GM23248 (cell line): ENCODE measurements around the gene TCEAL9. TPM values are rescaled to one million over a fixed set of nuclear protein-coding genes. Genes with fewer than 3 reads are reported as not detected.
A peak's percentile ranks its signal among the peaks of the same experiment; 100 is the strongest.

Source experiments
- DNase-seq: peaks from one replicate; pipeline ENCODE4 v3.0.0-alpha.2; 2015
- H2AFZ ChIP-seq: fragments of 200-600 bp; sonication (generic); 2 replicates; pipeline ENCODE4 v1.6.1; 2016; ENCODE audit warnings: antibody characterized with exemption
- H3F3A ChIP-seq: fragments of 200-600 bp; sonication (generic); 2 replicates; pipeline ENCODE4 v1.6.1; 2016; ENCODE audit warnings: mild to moderate bottlenecking, antibody characterized with exemption, mixed run types; ENCODE audit not compliant: insufficient read depth
- H3K27ac ChIP-seq: fragments of 200-600 bp; sonication (generic); 2 replicates; pipeline ENCODE4 v1.5.1; 2016; ENCODE audit warnings: mild to moderate bottlenecking
- H3K27me3 ChIP-seq: fragments of 200-600 bp; sonication (generic); replicated peaks from 2 replicates; pipeline ENCODE4 v1.6.1; 2016; ENCODE audit warnings: mild to moderate bottlenecking; ENCODE audit not compliant: insufficient read depth
- H3K36me3 ChIP-seq: fragments of 200-600 bp; sonication (generic); 2 replicates; pipeline ENCODE4 v1.6.1; 2016; ENCODE audit warnings: low read depth, mild to moderate bottlenecking
- H3K4me1 ChIP-seq: fragments of 200-600 bp; sonication (generic); 2 replicates; pipeline ENCODE4 v1.6.1; 2016; ENCODE audit warnings: mild to moderate bottlenecking; ENCODE audit not compliant: insufficient read depth
- H3K4me2 ChIP-seq: fragments of 200-600 bp; sonication (generic); one replicate; pipeline ENCODE4 v1.6.1; 2016; ENCODE audit warnings: mild to moderate bottlenecking; ENCODE audit not compliant: unreplicated experiment
- H3K4me3 ChIP-seq: fragments of 200-600 bp; sonication (generic); 2 replicates; pipeline ENCODE4 v1.5.1; 2016; ENCODE audit warnings: mild to moderate bottlenecking
- H3K79me2 ChIP-seq: fragments of 200-600 bp; sonication (generic); 2 replicates; pipeline ENCODE4 v1.6.1; 2016; ENCODE audit warnings: mild to moderate bottlenecking; ENCODE audit not compliant: insufficient read depth
- H3K9ac ChIP-seq: fragments of 200-600 bp; sonication (generic); 2 replicates; pipeline ENCODE4 v1.6.1; 2016; ENCODE audit warnings: mild to moderate bottlenecking
- H3K9me2 ChIP-seq: fragments of 200-600 bp; sonication (generic); 2 replicates; pipeline ENCODE4 v1.6.1; 2016; ENCODE audit warnings: mixed run types, mild to moderate bottlenecking, moderate library complexity; ENCODE audit not compliant: insufficient read depth
- H3K9me3 ChIP-seq: fragments of 200-600 bp; sonication (generic); one replicate; pipeline ENCODE4 v1.6.1; 2017; ENCODE audit warnings: low read depth
- H4K20me1 ChIP-seq: fragments of 200-600 bp; sonication (generic); 2 replicates; pipeline ENCODE4 v1.6.0; 2016; ENCODE audit not compliant: insufficient read depth
- EZH2 ChIP-seq: fragments of 200-600 bp; sonication (generic); IDR thresholded peaks from 2 replicates; pipeline ENCODE4 v1.6.1; 2018; ENCODE audit warnings: antibody characterized with exemption, mild to moderate bottlenecking; ENCODE audit not compliant: insufficient read depth, poor library complexity, severe bottlenecking
- EZH2phosphoT487 ChIP-seq: fragments of 200-600 bp; sonication (generic); IDR thresholded peaks from 2 replicates; pipeline ENCODE4 v1.6.1; 2018; ENCODE audit warnings: antibody characterized with exemption, moderate library complexity, mild to moderate bottlenecking, low read depth; ENCODE audit not compliant: insufficient read depth
- WGBS, 2 experiments: methylation state at CpG; one replicate each; pipeline ENCODE4 v1.1.6; 2015 to 2017; ENCODE audit warnings: low lambda C conversion rate in 2 of 2, low coverage in 1 of 2; ENCODE audit errors: missing lambda C conversion rate in 2 of 2; 5-methylcytosine and 5-hydroxymethylcytosine counted together
- in situ Hi-C: fragments of 300-500 bp; cut with MboI; formaldehyde crosslinking; loops from 2 replicates; pipeline ENCODE4 v1.15.0; 2020
- polyA plus RNA-seq: library from polyadenylated mRNA; unstranded; fragments of >200 nt; fragmentation: Nextera tagmentation; extraction: Ambion mirVana; gene quantifications from 2 replicates; pipeline ENCODE4 v1.2.1, GENCODE V29; 2016
- total RNA-seq: library from RNA; depleted of rRNA; stranded (reverse); fragments of >200 nt; shearing (Covaris generic); gene quantifications from 2 replicates; pipeline ENCODE4 v1.2.3, GENCODE V29; 2014

The TCEAL9 gene
- total and polyA plus RNA-seq, 2 experiments from 2014 or later = 86.4 to 188 TPM

- Histone ChIP-seq H4K20me1 (no peaks in the 10 kb centered on the region), H3K9me3 (no peaks in the 10 kb centered on the region), H3K4me1 (no peaks in the 10 kb centered on the region), H3F3A (no peaks in the 10 kb centered on the region), H3K9ac (no peak overlapping the region), H3K9me2 (no peaks in the 10 kb centered on the region), H3K4me3 (no peak overlapping the region), H3K79me2 (no peaks in the 10 kb centered on the region), H3K4me2 (no peak overlapping the region), H2AFZ (no peak overlapping the region), H3K27me3 (no peaks in the 10 kb centered on the region), H3K36me3 (no peaks in the 10 kb centered on the region), H3K27ac (no peak overlapping the region)
- DNase-seq = no peak
- 90 to 100% methylated on average over 2 of the region's 2 CpGs for WGBS, 2 experiments
- TF ChIP-seq EZH2 = no peak
- TF ChIP-seq EZH2phosphoT487 = no peak
- in situ Hi-C loops = no loop called here
Measured at GRCh38 chrX:103386332-103386731, 30.0 kb downstream of the TCEAL9 start.

- Histone ChIP-seq H3K4me3 (no peak overlapping the region), H3K79me2 (no peaks in the 10 kb centered on the region), H3K27me3 (no peaks in the 10 kb centered on the region), H3K9me2 (no peaks in the 10 kb centered on the region), H2AFZ (no peak overlapping the region), H4K20me1 (no peaks in the 10 kb centered on the region), H3F3A (peaks cover 16% of the 10 kb centered on the region; the same call in 1 of the 2 replicates), H3K9ac (no peak overlapping the region), H3K27ac (no peak overlapping the region), H3K36me3 (no peaks in the 10 kb centered on the region), H3K9me3 (no peaks in the 10 kb centered on the region), H3K4me1 (peaks cover 20% of the 10 kb centered on the region), H3K4me2 (no peak overlapping the region)
- in situ Hi-C loops = no loop called here
- no peak for DNase-seq
- WGBS, 2 experiments = 95 to 97% methylated on average over 3 of the region's 3 CpGs
- TF ChIP-seq EZH2 (no peak), EZH2phosphoT487 (no peak)
Measured at GRCh38 chrX:103393487-103393886, 37.2 kb downstream of the TCEAL9 start.

DNA sequence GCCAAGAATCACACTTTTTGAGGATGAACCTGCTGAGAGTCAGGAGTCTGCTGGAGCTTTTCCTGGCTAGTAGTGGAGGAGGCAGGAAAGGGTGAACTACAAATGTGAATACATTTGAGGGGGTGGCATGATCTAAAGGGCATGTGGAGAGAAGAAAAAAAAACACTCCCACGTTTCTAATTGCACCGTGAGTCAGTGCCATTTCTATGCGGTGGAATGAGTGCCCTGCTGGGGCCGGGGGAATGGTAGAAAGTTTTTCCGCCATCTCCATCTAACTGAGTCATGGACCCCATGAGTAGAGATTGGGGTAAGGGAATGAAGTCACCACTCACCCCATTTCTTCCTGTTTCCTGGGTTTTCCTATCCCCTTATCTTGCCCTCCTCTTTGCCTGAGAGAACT is 39.9 kb downstream of the TCEAL9 start:
- Histone ChIP-seq H3K4me2 (no peak overlapping the region), H3K9me3 (no peaks in the 10 kb centered on the region), H3K27ac (peak overlapping the region; percentile 90), H3F3A (peaks cover 16% of the 10 kb centered on the region; the same call in 1 of the 2 replicates), H2AFZ (peak overlapping the region; percentile 81), H3K27me3 (no peaks in the 10 kb centered on the region), H3K4me3 (no peak overlapping the region), H3K9ac (peak overlapping the region; percentile 65), H3K79me2 (no peaks in the 10 kb centered on the region), H3K4me1 (peaks cover 32% of the 10 kb centered on the region), H3K9me2 (no peaks in the 10 kb centered on the region), H3K36me3 (no peaks in the 10 kb centered on the region), H4K20me1 (no peaks in the 10 kb centered on the region)
- 0 to 2% methylated on average over 2 to 5 of the region's 5 CpGs for WGBS, 2 experiments
- TF ChIP-seq EZH2 = no peak
- no peak for TF ChIP-seq EZH2phosphoT487
- in situ Hi-C loops = no loop called here
- DNase-seq = peak; percentile 78

DNA sequence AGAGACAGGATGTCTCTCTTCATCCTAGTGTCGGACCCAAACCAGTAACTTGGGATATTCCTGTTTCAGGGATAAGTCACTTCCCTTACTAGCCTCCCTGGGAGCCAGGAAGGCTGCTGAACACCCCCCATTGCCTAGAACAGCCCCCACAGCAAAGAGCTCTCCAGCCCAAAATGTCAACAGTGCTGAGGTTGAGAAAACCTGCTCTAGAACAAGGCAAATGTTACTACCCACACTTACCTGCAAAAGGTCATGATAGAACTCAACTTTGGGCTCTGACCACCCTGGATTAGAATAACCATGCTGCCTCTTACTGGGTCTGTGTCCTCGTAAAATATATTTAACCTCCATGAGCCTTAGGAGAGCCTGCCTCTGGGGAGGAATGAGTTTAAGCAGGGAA is 40.4 kb downstream of the TCEAL9 start:
- peak overlapping the region; percentile 81 for H2AFZ ChIP-seq
- H3K27me3 ChIP-seq = no peaks in the 10 kb centered on the region
- 46 to 56% methylated on average over 2 of the region's 2 CpGs for WGBS, 2 experiments
- TF ChIP-seq EZH2phosphoT487 (no peak), EZH2 (no peak)
- peaks cover 32% of the 10 kb centered on the region for H3K4me1 ChIP-seq
- no peak overlapping the region for H3K4me3 ChIP-seq
- H3K27ac ChIP-seq = peak overlapping the region; percentile 90
- no peak for DNase-seq
- H3F3A ChIP-seq = peaks cover 16% of the 10 kb centered on the region; the same call in 1 of the 2 replicates
- no peaks in the 10 kb centered on the region for H3K9me3 ChIP-seq
- in situ Hi-C loops = no loop called here
- no peaks in the 10 kb centered on the region for H3K9me2 ChIP-seq
- no peaks in the 10 kb centered on the region for H4K20me1 ChIP-seq
- no peaks in the 10 kb centered on the region for H3K79me2 ChIP-seq
- H3K9ac ChIP-seq = peak overlapping the region; percentile 65
- no peaks in the 10 kb centered on the region for H3K36me3 ChIP-seq
- H3K4me2 ChIP-seq = no peak overlapping the region

DNA sequence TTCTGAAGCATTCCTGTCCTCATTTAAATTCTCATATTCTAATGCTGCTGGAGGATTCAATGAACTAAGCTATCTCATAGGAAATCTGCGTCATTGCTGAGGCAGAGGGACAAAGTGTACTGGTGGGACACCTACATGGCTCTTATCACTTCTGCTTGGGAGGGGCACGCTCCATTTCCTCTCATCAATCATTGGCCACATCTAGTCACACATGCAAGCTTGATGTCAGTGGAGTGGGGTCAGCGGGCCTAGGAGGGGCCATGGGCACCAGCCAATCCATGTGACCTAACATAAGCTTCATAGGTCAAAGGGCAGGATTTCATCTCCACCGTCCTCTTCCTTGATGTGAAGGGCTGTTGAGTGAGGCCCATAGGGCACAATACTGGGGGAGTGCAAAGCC is 41.4 kb downstream of the TCEAL9 start:
- no peaks in the 10 kb centered on the region for H3K36me3 ChIP-seq
- no peaks in the 10 kb centered on the region for H3K9me3 ChIP-seq
- no peaks in the 10 kb centered on the region for H3K79me2 ChIP-seq
- no peak for TF ChIP-seq EZH2phosphoT487
- TF ChIP-seq EZH2 = no peak
- no peak overlapping the region for H3K4me2 ChIP-seq
- H3K27ac ChIP-seq = peak overlapping the region; percentile 90
- peaks cover 32% of the 10 kb centered on the region for H3K4me1 ChIP-seq
- in situ Hi-C loops = no loop called here
- H4K20me1 ChIP-seq = no peaks in the 10 kb centered on the region
- no peak overlapping the region for H3K4me3 ChIP-seq
- no peaks in the 10 kb centered on the region for H3K27me3 ChIP-seq
- H2AFZ ChIP-seq = 0 out of 2 replicates have a peak overlapping the region, but pooled peaks have one; percentile 46
- H3F3A ChIP-seq = peaks cover 16% of the 10 kb centered on the region; the same call in 1 of the 2 replicates
- WGBS, 2 experiments = 92 to 94% methylated on average over 4 of the region's 4 CpGs
- peak overlapping the region; percentile 57; the same call in 1 of the 2 replicates for H3K9ac ChIP-seq
- no peaks in the 10 kb centered on the region for H3K9me2 ChIP-seq
- DNase-seq = no peak
